Renal cortical epithelial cell (primary cell): ENCODE measurements around the gene DLST. TPM values are rescaled to one million over a fixed set of nuclear protein-coding genes. Genes with fewer than 3 reads are reported as not detected.
A peak's percentile ranks its signal among the peaks of the same experiment; 100 is the strongest.

ENCODE experiments used
- DNase-seq: peaks from one replicate; pipeline ENCODE4 v3.0.0-alpha.2; 2011; ENCODE audit warnings: low read depth
- total RNA-seq: library from RNA; depleted of rRNA; stranded (reverse); fragments of >200 nt; gene quantifications from 2 replicates; pipeline ENCODE4 v1.2.3, GENCODE V29; 2014

DLST gene
- total RNA-seq, 1 donor from 2014 or later: 126 TPM

DNA sequence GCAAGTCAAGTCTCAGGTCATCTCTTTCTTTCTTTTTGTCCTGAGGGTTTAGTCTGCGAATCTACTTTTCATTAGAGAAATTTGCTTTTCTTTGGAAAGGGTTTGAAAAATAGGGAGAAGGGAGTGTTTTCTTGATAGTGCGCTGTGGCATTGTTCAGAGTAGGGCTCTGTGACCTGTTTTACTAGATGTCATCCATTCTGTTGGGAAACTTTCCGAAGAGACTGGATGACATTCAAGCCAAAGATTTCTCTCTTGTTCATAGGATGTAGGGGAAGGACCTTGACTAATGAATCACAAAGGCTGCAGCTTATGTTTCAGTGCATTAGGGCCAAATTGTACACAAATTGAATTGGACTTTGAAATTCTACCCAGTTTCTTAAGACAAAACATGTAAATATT, 14.7 kb downstream of the DLST start:
- DNase-seq: no peak

DNA sequence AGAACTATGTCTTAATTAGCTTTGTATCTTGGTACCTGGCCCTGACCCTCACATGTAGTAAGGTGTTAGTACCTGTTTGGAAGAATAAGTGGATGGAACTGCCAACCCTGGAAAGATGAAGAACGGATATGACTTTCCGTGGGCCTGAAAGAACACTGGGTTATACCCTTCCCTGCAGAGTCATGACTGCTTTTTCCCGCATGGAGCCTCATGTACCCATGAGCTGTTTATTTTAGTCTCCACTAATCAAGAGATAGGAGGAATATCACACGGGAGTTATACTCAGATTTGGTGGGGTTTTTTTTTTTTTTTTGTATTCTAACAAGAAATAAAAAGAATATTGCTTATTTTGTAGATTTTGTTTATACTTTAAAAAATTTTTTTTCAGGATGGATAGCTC, 15.9 kb downstream of the DLST start:
- no peak for DNase-seq

DNA sequence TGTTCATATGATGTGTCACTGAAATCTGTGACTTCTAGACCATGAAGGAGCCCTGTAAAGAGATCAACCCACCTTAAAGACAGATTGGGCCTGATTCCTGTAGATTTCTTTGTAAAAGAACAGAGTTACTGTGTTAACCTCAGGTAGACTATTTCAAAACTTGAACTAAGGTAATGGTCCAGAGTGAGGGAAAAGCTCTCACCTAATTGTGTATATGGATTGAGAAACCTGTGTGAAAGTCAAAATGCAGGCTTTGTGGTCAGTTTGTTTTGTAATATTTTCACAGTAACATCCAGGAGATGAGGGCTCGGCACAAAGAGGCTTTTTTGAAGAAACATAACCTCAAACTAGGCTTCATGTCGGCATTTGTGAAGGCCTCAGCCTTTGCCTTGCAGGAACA, 16.4 kb downstream of the DLST start:
- no peak for DNase-seq

DNA sequence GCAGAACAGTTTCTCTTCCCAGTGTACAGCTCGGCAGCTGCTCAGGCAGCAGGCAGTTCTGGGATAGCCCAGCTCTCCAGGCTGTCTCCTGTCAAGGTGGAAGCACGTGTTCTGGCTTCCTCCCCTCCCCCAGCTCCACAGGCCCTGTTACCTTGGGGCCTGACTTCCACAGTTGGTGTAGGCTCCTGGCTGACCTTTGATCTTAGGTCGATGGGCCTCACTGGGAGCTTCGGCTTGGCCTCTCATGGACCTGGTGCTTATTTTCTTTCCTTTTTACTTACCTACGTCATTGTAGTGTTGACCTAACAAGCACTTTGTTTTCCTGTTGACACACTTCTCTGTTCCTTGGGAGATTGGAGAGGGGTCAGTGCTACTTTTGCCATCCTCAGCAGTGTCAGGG, 17.0 kb downstream of the DLST start:
- no peak for DNase-seq

DNA sequence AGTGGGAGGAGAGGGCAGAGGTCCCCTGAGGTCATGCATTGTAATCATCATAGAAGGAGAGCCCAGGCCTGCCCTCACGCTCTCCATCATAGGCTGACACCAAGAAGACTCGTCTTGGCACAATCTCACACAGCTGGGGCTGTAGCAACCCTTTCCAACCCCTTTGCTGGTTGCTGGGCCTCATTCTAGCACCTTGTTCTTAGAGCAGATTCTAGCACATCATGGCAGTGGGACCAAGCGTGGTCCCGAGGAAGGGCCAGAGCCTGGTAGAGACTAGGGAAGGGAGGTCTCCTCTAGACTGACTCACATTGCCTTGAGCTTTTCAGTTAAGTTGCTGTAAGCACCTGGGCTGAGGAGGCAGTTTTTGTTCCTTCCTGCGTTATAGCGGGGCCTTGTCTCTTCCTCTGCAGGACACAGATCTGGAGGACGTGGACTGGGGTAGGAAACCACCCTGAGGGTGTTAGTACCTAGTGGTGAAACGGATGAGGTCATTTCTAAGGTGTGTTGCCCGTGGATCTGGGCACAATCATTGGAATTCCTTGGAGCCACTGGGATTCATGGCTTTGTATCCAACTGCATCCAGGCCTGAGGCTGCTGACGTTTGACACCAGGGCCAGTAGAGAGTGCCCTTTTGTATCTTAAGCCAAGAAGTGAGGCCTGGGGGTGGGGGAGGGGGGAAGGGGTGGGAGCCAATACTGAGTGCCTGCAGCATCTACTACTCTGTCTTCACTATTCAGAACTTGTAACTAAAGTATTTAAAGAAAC, 21.4 kb downstream of the DLST start:
- DNase-seq: no peak

DNA sequence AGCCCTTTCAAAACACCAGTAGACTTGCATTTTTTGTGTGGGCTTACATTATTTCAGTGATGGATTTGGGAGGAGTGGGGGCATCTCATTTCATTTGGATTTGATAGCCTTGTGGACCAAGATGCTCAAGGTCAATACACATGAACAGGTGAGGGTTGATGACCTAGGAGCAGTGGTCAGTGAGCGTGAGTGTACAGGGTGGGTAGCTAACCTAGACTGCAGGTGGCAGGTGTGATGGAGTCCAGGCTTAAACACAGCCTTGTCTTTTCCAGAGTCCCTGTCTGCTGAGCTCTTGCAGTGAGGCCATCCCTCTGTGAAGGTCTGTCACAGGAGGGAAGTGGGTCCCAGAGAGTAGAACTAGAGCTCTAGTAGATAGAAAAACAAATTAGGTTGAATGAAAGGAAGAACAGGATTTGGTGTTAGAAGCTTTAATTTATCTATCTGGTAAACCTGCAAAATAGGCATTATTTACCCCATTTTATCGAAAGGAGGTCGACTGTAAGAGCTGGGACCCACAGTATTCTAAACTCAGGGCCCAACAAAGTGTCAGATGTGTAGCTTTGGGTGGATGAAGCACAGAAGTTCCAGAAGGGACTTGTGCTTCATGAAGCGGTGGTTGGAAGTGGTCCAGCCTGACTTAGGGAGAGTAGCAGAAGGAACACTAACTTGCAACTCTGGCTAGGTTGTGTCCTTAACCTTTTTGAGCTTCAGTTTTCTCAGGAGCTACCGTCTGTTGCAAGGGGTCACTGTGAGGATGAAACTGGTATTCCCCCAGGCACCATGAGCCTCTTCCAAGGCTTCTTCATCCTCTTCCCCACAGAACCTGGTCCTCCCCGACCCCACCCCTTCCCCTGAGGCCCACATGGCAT, 23.2 kb downstream of the DLST start:
- no peak for DNase-seq

DNA sequence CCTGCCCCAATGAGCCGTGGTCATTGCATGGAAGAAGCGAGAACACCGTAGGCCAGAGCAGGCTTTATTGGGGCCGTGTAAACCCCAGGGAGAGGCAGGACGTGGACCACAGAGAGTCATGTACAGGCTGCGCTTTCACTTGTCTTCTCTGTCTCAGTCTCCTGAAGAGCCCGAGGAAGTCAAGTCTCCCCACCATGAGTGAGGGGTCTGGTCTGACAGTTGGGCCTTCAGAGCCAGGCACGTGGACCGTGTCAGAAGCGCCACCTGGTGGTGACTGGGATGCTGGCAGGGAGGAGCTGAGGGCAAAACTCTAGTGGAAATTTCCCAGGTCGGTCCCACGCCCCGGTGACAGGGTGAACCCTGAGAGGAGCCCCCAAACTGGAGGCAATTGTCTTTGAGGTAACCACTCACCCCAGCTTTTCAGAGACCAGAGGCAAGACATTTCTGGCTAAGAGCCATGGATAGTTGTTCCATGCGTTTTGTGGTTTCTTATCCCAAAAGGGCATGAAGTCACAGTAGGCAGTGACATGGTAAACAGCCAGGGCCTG, 24.0 kb downstream of the DLST start:
- DNase-seq: no peak

DNA sequence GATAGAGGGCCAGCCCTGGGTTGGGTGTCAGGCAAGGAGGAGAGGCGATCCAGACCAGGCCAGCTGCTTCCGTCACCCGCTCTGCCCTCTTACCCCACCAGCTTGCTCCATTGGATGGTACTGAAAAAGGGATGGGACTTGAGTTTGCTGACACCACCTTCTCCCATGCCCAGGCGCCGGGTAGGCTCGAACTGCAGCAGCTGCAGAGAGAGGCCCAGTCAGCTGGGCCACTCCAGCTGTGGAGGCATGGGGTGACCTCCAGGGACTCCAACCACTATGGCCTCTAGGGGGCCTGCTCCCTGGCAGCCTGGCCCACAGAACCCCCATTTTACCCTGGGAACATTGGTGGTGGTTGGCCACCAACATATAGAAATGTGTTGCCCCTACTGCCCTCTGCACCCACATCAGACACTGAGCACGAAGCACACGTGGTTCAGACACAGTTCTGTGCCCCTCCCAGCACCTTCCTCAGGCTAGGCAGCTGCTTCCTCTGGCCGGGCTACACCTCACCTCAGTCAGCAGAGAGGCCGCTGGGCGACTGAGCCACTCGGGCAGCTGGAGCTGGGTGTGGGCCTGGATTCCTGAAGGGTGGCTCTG, 25.3 kb downstream of the DLST start:
- no peak for DNase-seq

DNA sequence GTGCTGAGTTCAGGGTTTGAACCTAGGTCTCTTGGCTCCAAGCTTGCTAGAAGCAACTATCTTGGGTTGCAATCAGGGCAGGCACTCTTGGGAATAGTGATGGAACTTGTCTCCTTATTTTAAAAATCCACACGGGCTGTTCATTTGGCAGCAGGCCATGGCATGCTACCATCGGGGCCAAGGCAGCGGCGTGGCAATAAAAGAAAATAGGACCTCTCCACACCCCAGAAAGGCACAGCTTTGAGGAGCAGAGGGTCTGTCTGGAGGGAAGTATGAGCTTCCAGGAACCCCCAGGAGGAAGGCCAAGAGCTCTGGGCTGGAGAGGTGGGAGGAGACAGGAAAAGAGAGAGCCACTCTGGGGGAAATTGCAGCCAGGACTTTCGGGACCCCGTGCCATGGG, 26.0 kb downstream of the DLST start:
- no peak for DNase-seq

DNA sequence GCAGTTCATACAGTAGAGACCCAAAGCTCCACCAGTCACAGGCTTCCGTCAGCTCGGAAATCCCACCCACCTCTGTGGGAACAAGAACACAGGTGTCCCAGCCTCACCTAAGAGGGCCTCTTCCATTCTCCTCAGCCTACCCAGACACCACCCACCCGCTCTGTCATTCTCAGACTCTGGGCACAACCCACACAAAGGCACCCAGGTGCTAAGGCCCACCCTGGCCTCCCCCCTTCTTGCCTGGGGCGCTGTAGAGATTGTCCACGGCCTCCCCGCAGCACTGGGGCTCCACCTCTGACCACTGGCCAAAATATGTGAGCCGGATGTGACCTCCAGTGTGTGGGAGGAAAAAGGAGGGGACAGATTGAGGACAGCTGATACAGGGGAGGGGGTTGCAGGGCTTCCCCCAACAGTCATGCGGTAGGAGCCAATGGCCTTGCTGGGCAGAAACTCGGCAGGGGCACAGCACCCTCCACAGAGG, 27.2 kb downstream of the DLST start:
- no peak for DNase-seq

DNA sequence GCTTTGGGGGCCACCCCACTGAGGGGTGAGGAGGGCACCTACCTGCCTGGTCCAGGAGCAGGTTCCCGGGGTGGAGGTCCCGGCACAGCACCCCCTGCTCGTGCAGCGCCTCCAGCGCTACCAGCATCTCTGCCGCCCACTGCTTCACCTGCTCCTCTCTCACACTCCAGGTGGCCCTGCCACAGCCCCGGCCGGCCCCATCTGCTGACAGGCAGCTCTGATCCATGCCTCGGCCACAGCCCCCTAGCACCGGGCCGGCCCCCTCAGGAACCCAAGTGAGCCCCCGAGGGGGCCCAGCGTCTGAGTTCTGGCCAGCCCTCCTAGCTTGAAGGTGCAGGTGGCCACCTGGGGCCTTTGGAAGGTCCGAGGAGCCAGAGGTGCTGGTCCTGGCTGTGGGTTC, 27.8 kb downstream of the DLST start:
- DNase-seq: no peak

DNA sequence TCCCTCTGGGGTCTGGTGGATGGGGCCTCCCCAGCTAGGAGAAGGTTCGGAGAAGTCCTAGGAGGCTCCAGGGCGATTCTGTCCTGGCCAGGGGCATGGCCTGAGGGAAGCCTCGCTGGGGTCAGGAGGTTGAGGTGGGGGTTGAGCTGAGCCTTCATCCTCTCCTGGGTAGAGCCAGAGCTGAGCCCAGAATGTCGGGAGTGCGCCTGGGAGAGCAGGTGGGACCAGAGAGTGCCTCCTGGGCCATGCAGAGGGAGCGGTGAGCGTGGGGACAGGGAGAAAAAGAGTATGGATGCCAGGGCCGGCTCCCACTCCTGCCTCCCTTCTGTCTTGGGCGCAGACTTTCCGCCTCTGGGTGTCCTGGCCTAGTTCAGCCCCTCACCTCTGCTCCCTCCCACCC, 28.2 kb downstream of the DLST start:
- no peak for DNase-seq

DNA sequence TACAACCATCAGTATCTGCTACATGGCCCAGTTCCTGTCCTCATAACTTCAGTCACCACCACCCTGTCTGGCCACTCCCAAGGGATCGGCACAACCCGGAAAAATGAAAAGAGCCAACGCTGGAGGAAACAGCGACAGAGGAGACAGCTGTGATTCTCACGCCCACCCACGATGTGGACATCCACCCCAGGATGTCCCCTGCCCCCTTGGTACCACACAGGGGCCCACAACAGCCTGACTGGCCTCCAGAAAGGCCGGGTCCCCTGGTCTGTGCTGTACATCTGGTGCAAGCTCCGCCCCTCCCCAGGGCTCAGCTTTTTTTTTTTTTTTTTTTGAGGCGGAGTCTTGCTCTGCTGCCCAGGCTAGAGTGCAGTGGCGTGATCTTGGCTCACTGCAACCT, 28.8 kb downstream of the DLST start:
- no peak for DNase-seq

DNA sequence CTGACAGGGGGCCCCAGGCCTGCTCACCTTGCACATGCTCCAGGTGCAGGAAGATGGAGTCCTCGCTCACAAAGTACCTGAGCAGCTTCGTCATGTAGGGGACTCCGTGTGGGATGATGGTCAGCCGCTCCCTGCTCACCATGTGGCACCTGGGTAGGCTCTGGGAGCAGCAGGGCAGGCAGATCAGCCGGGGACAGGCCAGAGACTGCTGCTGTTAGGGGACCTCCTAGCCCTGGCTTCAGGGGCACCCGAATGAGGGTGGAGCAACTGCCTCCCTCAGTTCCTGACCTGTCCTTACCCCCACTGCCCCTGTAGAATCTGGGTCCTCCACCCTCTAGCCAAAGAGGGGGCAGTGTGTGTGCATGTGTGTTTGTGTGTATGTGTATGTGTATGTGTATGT, 29.5 kb downstream of the DLST start:
- DNase-seq: no peak

DNA sequence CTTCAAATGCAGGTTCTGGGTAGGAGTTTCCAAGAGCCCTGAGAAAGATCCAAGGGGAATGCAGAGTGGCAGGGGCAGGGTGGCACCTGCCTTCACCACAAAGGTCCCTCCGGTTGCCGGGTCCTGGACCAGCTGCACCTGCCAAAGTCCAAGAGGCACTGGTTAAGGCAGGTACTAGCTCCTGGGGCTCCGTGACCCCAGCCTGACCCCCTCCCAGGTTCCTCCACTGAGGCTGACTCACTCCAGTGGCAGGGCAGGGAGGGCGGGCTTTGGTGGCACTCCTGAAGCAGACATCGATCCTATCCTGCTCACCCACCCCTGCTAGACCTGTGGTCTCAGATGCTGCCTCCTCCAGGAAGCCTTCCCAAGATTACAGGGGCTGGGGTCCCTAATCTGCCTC, 30.0 kb downstream of the DLST start:
- DNase-seq: no peak

DNA sequence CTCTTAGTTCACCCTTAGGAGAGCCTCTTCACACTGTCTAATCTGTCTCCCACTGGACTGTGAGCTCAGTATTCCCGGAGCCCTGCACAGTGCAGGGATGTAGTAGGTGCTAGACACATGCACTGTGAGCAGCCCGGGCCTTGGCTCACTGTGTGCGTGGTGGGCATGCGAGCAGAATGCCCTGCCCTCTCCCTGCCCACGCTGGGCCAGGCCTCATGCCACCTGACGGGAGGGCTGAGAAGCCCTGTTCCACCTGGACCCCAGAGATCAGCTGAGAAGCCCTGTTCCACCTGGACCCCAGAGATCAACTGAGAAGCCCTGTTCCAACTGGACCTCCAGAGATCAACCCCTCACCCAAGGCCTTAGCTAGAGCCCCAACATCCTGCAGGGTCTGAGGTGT, 30.4 kb downstream of the DLST start:
- no peak for DNase-seq

DNA sequence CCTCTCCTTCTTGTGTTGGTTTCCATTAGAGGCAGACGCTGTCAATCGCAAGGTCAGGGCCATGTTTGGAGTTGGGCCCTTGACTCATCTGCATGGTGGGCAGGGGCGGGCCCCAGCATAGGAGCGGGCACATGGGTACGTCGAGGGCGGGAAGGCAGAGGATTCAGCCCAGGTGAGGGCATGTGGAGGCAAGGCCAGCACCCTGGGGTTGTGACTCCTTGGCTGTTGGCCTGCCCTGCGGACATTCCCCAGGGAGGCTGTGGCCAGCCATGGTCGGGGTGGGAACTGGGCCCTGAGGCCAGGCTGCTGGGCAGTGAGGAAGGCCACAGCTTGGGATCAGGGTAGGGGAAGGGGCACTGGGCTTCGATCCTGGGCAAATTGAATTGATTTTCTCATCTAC, 31.1 kb downstream of the DLST start:
- no peak for DNase-seq

DNA sequence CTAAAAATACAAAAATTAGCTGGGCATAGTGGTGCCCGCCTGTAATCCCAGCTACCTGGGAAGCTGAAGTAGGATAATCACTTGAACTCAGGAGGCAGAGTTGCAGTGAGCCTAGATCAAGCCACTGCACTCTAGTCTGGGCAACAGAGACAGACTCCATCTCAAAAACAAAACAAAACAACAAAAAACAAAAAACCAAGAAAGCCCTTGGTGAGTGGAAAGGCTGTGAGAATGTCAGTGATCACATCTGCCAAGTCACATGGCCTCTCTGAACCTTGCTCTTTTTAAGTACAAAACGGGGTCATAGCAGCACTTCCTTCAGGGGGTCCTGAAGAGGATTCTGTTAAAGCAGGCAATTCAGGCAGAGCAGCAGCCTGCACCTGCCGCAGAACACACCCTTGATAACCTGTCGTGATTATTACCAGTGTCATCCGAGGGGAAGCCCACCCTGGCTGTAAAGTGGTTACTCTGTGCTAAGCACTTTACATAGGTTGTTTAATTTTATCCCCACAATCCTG, 31.7 kb downstream of the DLST start:
- no peak for DNase-seq

DNA sequence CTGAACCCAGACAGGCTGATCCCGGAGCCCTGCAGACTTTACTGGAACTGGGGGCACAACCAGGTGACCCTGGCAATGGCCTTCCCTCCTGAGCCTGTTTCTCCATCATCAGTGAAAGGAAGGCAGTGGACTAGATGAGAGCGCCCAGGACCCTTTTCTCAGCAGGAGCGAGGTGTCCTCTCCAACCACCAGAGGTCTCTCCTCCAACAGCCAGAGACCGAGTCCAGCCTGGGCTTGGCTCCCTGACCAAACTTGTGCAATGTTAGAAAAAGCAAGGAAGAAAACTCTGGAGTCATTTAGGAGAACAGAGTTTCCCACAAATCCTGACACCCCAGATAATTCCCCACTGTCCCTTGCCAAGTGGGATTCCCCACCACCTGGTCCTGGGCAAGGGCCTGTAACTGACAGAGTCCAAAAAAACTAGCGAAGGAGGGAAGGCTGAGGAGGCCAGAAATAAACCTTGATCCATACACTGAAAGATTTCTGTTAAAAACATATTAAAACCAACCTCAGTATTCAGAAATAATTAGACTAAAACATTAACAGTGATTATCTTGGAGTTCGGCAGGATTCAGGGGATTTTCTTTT, 32.4 kb downstream of the DLST start:
- peak; percentile 54 for DNase-seq

DNA sequence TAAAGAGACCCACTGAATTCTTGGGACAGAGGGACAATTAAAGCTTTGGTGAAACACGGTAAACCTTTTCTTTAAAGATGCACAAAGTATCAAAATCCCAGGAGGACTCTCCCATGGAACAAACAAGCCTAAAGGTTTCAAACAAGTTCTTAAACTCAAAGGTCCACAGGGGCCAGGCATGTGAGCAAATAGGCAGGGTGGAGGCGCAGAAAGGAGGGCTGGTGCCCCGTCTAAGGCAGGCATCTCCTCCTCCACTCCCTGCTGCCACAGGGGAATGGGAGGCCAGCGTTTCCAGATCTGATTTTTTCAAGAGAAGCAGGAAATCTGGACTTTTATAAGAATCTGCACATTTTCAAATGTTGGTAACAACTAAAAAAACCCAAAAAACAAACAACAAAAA, 33.7 kb downstream of the DLST start:
- DNase-seq: no peak

DNA sequence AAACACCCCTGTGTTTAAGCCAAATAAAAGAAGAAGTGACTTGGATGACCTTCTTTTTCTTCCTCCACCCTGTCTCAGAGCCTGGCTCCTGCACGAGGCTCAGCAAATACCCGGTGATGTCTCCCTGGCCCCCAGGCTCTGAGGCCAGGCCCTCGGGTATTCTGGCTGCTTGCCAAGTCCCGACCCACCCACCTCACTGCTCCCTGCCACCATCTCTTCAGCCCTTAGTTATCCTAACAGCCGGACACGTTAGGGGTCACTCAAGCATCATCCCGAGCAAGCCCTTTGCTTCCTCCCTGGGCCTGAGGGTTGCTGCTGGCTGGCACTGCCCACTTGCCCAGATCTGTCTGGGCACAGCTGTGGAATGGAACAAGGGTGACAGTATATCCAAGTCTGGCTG, 34.1 kb downstream of the DLST start:
- no peak for DNase-seq

DNA sequence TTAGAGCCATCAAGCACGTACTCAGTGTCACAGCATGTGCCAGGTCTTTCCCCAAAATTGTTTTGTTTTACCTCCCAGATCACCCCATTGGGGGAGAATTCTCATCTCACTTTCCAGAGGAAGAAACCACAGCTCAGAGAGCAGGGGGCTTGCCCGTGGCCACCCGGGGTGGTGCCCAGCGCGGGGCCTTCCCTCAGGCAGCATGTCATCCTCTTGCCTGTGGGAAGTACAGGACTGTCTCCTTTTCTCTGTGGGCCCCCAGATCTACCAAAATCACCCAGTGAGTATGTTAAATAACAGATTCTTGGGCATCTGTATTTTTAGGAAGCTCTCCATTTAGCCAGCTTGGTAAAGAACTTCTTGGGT, 35.4 kb downstream of the DLST start:
- DNase-seq: no peak
